Lung (tissue), 12 donors: ENCODE results near the gene RCOR1. TPM values are rescaled to one million over a fixed set of nuclear protein-coding genes. Genes with fewer than 3 reads are reported as not detected.

ENCODE experiments used
- ATAC-seq: fragments of 200-7000 bp; cut with Tn5 transposase; one replicate; pipeline ENCODE4 v1.9.1; 2020; ENCODE audit warnings: moderate number of reproducible peaks; ENCODE audit not compliant: insufficient read depth, low FRiP score
- DNase-seq, 3 donors: peaks; one replicate each; pipeline ENCODE4 v3.0.0-alpha.2; 2013 to 2017
- H3K27ac ChIP-seq, 2 donors: one replicate each; pipeline ENCODE4 v1.5.1; 2013; ENCODE audit warnings: mild to moderate bottlenecking in 2 of 2, moderate library complexity in 2 of 2, control low read depth in 1 of 2, inconsistent platforms in 1 of 2, low read depth in 1 of 2, low read length in 1 of 2
- H3K27me3 ChIP-seq, 3 donors: one replicate each; pipeline ENCODE4 v1.5.1; 2013; ENCODE audit warnings: low read length in 2 of 3; ENCODE audit not compliant: control insufficient read depth in 3 of 3, insufficient read depth in 3 of 3
- H3K36me3 ChIP-seq, 4 donors: one replicate each; pipeline ENCODE4 v1.5.1; 2013; ENCODE audit warnings: low read length in 4 of 4, mild to moderate bottlenecking in 1 of 4, moderate library complexity in 1 of 4; ENCODE audit not compliant: control insufficient read depth in 4 of 4, insufficient read depth in 4 of 4
- H3K4me1 ChIP-seq, 5 donors: one replicate each; pipeline ENCODE4 v1.5.1; 2013; ENCODE audit warnings: low read length in 5 of 5, mild to moderate bottlenecking in 2 of 5, moderate library complexity in 1 of 5; ENCODE audit not compliant: control insufficient read depth in 5 of 5, insufficient read depth in 5 of 5
- H3K4me3 ChIP-seq: one replicate; pipeline ENCODE4 v1.5.1; 2013; ENCODE audit warnings: mild to moderate bottlenecking, control low read depth, moderate library complexity
- H3K9ac ChIP-seq, 2 donors: one replicate each; pipeline ENCODE4 v1.5.1; 2013; ENCODE audit warnings: low read length in 2 of 2, control low read depth in 1 of 2; ENCODE audit not compliant: insufficient read depth in 1 of 2
- H3K9me3 ChIP-seq, 4 donors: one replicate each; pipeline ENCODE4 v1.5.1; 2013; ENCODE audit warnings: low read length in 3 of 4, mild to moderate bottlenecking in 1 of 4, moderate library complexity in 1 of 4; ENCODE audit not compliant: control insufficient read depth in 4 of 4, insufficient read depth in 3 of 4
- WGBS, 2 donors: extraction: QIAGEN DNeasy Blood & Tissue Kit; methylation state at CpG; one replicate each; pipeline ENCODE4 v1.1.7; 2013; 5-methylcytosine and 5-hydroxymethylcytosine counted together
- polyA plus RNA-seq, 2 donors: library from polyadenylated mRNA; stranded (reverse); fragments of 200-250 nt; gene quantifications; one replicate each; pipeline ENCODE4 v1.2.1, GENCODE V29; 2013
- total RNA-seq, 2 donors: library from RNA; depleted of rRNA in 1 of 2; stranded (reverse); fragments of >200 nt in 1 of 2; gene quantifications; one replicate each; pipeline ENCODE4 v1.2.1, GENCODE V29; 2014 to 2021
- TF ChIP-seq, protein P1 (sequence below): IDR thresholded peaks from 2 replicates; pipeline ENCODE4 v1.5.1; 2012; ENCODE audit warnings: mild to moderate bottlenecking; ENCODE audit errors: control extremely low read depth, extremely low read depth
- donor health status: control.
- donor health status: control.
- donor health status: Bipolar disorder and iron deficiency.
- donor health status: healthy.
- donor health status: DM: yes; HTN: yes; CAD: no.

RCOR1 gene
- total and polyA plus RNA-seq, 4 donors = 7.9 to 63.9 (median 22.4) TPM

DNA sequence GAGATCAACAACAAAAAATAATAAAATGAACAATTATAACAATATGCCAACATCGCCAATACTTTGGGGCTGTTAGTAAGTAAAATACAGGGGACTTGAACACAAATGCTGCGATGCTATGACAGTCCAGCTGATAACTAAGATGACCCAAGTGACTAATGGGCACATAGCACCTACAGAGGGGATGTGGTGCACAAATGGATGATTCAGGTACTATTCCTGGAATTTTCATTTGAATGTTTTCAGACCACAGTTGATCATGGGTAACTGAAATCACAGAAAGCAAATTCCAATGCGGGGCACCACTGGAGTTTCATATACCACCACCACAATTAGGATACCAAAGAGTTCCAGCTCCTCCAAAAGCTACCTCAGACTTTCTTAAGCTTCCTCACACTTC, 82.9 kb downstream of the RCOR1 start:
- 96 to 97% methylated on average over 3 of the region's 3 CpGs for WGBS, 2 donors
- H3K27ac ChIP-seq = no peak overlapping the region
- DNase-seq (no peak), ATAC-seq (no peak)
- no peaks in the 10 kb centered on the region for H3K9me3 ChIP-seq
- no peak overlapping the region for H3K9ac ChIP-seq
- peaks cover 0 to 2% (median 0%) of the 10 kb centered on the region in 5 donors for H3K4me1 ChIP-seq
- H3K27me3 ChIP-seq = no peaks in the 10 kb centered on the region
- no peak overlapping the region for H3K4me3 ChIP-seq
- no peaks in the 10 kb centered on the region for H3K36me3 ChIP-seq
- TF ChIP-seq, protein P1, sequence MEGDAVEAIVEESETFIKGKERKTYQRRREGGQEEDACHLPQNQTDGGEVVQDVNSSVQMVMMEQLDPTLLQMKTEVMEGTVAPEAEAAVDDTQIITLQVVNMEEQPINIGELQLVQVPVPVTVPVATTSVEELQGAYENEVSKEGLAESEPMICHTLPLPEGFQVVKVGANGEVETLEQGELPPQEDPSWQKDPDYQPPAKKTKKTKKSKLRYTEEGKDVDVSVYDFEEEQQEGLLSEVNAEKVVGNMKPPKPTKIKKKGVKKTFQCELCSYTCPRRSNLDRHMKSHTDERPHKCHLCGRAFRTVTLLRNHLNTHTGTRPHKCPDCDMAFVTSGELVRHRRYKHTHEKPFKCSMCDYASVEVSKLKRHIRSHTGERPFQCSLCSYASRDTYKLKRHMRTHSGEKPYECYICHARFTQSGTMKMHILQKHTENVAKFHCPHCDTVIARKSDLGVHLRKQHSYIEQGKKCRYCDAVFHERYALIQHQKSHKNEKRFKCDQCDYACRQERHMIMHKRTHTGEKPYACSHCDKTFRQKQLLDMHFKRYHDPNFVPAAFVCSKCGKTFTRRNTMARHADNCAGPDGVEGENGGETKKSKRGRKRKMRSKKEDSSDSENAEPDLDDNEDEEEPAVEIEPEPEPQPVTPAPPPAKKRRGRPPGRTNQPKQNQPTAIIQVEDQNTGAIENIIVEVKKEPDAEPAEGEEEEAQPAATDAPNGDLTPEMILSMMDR = no peak

DNA sequence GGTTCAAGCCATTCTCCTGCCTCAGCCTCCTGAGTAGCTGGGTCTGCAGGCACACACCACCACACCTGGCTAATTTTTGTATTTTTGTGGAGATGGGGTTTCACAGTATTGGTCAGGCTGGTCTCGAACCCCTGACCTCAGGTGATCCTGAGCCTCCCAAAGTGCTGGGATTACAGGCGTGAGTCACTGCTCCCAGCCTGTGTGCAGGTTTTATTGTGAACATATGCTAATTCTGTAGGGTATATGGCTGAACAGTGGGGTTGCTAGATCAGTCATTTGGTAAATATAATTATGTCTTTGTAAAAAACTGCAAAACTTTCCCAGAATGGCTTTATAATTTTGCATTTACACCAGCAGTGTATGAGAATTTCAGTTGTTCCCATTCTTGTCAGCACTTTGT, 85.9 kb downstream of the RCOR1 start:
- 91 to 97% methylated on average over 2 of the region's 2 CpGs for WGBS, 2 donors
- H3K27ac ChIP-seq = no peak overlapping the region
- DNase-seq = no peak
- peaks cover 0 to 2% (median 0%) of the 10 kb centered on the region in 5 donors for H3K4me1 ChIP-seq
- peaks cover 0 to 4% (median 2%) of the 10 kb centered on the region in 4 donors for H3K36me3 ChIP-seq
- H3K27me3 ChIP-seq = no peaks in the 10 kb centered on the region
- no peak overlapping the region for H3K9ac ChIP-seq
- H3K4me3 ChIP-seq = no peak overlapping the region
- TF ChIP-seq, protein P1 = no peak
- no peak for ATAC-seq
- no peaks in the 10 kb centered on the region for H3K9me3 ChIP-seq

DNA sequence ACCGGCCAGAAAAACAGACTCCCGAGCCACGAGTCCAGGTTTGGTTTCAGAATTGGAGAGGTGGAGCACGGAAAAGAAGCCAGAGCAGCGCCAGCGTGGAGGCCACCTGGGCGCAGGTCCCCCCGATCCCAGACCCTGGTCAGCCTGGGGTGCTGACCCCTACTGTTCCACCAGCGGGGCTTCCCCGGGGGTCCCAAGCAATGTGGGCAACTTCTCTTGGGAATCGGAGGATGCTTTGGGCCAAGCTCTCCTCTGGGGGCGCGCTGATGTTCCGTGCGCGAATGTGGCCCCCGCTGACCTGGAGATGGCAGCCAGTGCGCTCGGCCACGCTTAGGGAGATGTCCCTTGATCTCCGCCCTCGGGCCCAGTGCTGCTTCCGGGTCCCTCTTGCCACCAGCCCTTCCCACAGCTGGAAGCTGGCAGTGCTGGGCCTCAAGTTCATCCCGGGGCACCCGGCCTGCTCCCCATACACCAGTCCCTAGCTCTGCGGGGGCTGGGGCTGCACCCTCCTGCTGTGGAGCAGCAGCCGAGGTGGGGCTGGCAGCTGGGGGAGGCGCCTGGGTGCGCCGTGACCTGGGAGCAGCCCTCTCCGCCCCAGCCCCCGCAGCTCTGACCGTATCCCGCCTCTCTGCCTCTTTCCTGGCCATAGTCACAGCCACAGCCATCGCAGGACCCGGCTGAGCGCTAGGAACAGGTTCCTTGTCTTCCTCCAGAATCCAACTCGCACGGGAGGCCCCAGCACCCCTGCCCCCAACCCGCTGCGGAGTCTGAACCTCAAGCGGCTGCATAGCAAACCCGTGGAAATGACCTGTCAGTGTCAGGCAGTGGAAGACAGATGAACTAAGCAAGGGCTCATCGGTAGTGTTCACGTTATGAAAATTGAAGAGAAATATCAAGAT, 91.2 kb downstream of the RCOR1 start:
- Histone ChIP-seq H3K27ac (no peak overlapping the region), H3K4me1 (peaks cover 0 to 8% (median 5%) of the 10 kb centered on the region in 5 donors), H3K4me3 (no peak overlapping the region), H3K9ac (peak overlapping the region in 1 of 2 donors; percentile 6), H3K9me3 (no peaks in the 10 kb centered on the region), H3K36me3 (peaks cover 2 to 7% (median 3%) of the 10 kb centered on the region in 4 donors), H3K27me3 (no peaks in the 10 kb centered on the region)
- WGBS, 2 donors = 85 to 91% methylated on average over 43 to 45 of the region's 45 CpGs
- ATAC-seq = no peak
- DNase-seq = no peak
- TF ChIP-seq, protein P1 = no peak
